Measurements from ENCODE around the gene CLCN4.

DNA sequence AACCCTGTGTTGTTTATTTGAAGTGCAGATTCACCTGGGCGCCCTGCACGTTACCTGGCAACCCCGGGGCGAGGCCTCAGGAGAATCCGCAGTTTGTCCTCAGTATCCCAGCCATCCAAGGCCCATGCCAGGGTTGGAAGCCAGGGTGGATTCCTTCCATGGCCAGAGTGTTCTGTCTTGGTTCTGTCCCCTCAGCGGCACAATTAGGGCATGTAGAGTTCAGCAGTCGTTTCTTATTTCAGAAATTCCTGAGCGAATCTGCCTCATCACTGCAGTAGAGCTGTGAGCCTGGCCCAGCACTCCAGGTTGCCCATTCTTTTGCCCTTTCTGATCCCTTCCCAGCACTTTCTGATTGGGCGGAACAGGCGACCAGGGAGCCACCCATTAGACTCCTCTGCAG is 29.9 kb upstream of the CLCN4 start:
- TF ChIP-seq, protein P1, sequence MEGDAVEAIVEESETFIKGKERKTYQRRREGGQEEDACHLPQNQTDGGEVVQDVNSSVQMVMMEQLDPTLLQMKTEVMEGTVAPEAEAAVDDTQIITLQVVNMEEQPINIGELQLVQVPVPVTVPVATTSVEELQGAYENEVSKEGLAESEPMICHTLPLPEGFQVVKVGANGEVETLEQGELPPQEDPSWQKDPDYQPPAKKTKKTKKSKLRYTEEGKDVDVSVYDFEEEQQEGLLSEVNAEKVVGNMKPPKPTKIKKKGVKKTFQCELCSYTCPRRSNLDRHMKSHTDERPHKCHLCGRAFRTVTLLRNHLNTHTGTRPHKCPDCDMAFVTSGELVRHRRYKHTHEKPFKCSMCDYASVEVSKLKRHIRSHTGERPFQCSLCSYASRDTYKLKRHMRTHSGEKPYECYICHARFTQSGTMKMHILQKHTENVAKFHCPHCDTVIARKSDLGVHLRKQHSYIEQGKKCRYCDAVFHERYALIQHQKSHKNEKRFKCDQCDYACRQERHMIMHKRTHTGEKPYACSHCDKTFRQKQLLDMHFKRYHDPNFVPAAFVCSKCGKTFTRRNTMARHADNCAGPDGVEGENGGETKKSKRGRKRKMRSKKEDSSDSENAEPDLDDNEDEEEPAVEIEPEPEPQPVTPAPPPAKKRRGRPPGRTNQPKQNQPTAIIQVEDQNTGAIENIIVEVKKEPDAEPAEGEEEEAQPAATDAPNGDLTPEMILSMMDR (IDR thresholded peaks at IDR 0.05) = no peak
- TF ChIP-seq ZFX (IDR thresholded peaks at IDR 0.05; ENCODE audit: borderline replicate concordance) = no peak

Data from 22Rv1 (cell line).